Spleen (tissue), 11 donors: ENCODE data around the gene CTXND1. TPM values are rescaled to one million over a fixed set of nuclear protein-coding genes. Genes with fewer than 3 reads are reported as not detected.

Experiments
- DNase-seq: peaks from one replicate; pipeline ENCODE4 v3.0.0-alpha.2; 2020
- H3K27ac ChIP-seq, 8 donors: fragments of 200-600 bp; sonication (generic) in 7 of 8; 1 replicate in 4 of 8; 2 replicates in 4 of 8; pipeline versions ENCODE4 v1.5.0 to v1.8.0; 2016 to 2021; ENCODE audit warnings: inconsistent platforms in 4 of 8, mild to moderate bottlenecking in 4 of 8, moderate library complexity in 1 of 8
- H3K27me3 ChIP-seq, 7 donors: fragments of 200-600 bp; sonication (generic) in 6 of 7; replicated peaks in 1 of 7; 1 replicate in 4 of 7; 2 replicates in 3 of 7; pipeline versions ENCODE4 v1.5.0 to v1.8.0; 2016 to 2021; ENCODE audit warnings: inconsistent platforms in 3 of 7, mild to moderate bottlenecking in 1 of 7
- H3K36me3 ChIP-seq, 6 donors: fragments of 200-600 bp; sonication (generic) in 5 of 6; 1 replicate in 4 of 6; 2 replicates in 2 of 6; pipeline versions ENCODE4 v1.5.0 to v1.8.0; 2016 to 2021; ENCODE audit warnings: inconsistent platforms in 2 of 6
- H3K4me1 ChIP-seq, 6 donors: fragments of 200-600 bp; sonication (generic) in 5 of 6; 1 replicate in 3 of 6; 2 replicates in 3 of 6; pipeline versions ENCODE4 v1.5.0 to v1.8.0; 2016 to 2021; ENCODE audit warnings: inconsistent platforms in 3 of 6
- H3K4me3 ChIP-seq, 8 donors: fragments of 200-600 bp; sonication (generic) in 7 of 8; 1 replicate in 4 of 8; 2 replicates in 4 of 8; pipeline versions ENCODE4 v1.5.0 to v1.8.0; 2016 to 2021; ENCODE audit warnings: inconsistent platforms in 4 of 8, mild to moderate bottlenecking in 4 of 8, moderate library complexity in 2 of 8
- H3K9me3 ChIP-seq, 8 donors: fragments of 200-600 bp; sonication (generic) in 7 of 8; 1 replicate in 4 of 8; 2 replicates in 4 of 8; pipeline versions ENCODE4 v1.5.0 to v1.8.0; 2016 to 2021; ENCODE audit warnings: inconsistent platforms in 4 of 8
- CTCF ChIP-seq, 11 experiments: fragments of 200-600 bp in 7 of 11; fragments of 450-650 bp in 4 of 11; sonication (generic) in 4 of 11; IDR thresholded peaks in 8 of 11; conservative IDR thresholded peaks in 3 of 11; 1 replicate in 7 of 11; 2 replicates in 4 of 11; pipeline versions ENCODE4 v1.4.0 to v1.8.0; 2016 to 2021; ENCODE audit warnings: antibody characterized with exemption in 11 of 11, inconsistent platforms in 4 of 11, mild to moderate bottlenecking in 1 of 11
- POLR2A ChIP-seq, 3 donors: fragments of 450-650 bp; IDR thresholded peaks; one replicate each; pipeline ENCODE4 v1.5.1; 2017; ENCODE audit warnings: antibody characterized with exemption in 3 of 3, mild to moderate bottlenecking in 1 of 3
- POLR2AphosphoS5 ChIP-seq, 3 donors: sonication (generic); formaldehyde crosslinking; IDR thresholded peaks; one replicate each; pipeline ENCODE4 v1.5.1; 2017; ENCODE audit warnings: antibody characterized with exemption in 3 of 3
- WGBS, 5 donors: extraction: QIAGEN DNeasy Blood & Tissue Kit in 3 of 5; methylation state at CpG; one replicate each; pipeline versions ENCODE4 v1.1.5 to v1.1.7; 2013 to 2018; 5-methylcytosine and 5-hydroxymethylcytosine counted together
- intact Hi-C: fragments of 100-400 bp; cut with DNase I; formaldehyde crosslinking; loops from one replicate; pipeline ENCODE4 v1.15.0; 2023; ENCODE audit warnings: low total_unique reads
- polyA plus RNA-seq, 3 donors: library from polyadenylated mRNA; stranded (reverse); fragments of 200-250 nt; gene quantifications; one replicate each; pipeline ENCODE4 v1.2.1, GENCODE V29; 2013
- total RNA-seq, 7 donors: library from RNA; depleted of rRNA in 3 of 7; stranded (reverse); fragments of >200 nt in 3 of 7; fragmentation: NEBNext Ultra II Directional in 4 of 7; extraction: Animal tissue kit (Norgen Biotek cat#: 25700) in 4 of 7; gene quantifications; one replicate each; pipeline versions ENCODE4 v1.1.0 to v1.2.1, GENCODE V29; 2016 to 2021
- donor health status: healthy with polysubstance abuse.
- donor health status: DM: no; HTN: no; CAD: no; lungs with moderate emphysema.
- donor health status: DM: no; HTN: no; CAD: no.
- donor health status: Bipolar disorder and iron deficiency.
- donor health status: healthy.
- donor health status: DM: no; HTN: no; CAD: no.
- donor health status: DM: yes; HTN: yes; CAD: no.

The CTXND1 gene
- total and polyA plus RNA-seq, 10 donors, result 0.20 to 5.2 (median 1.4) TPM

- no peak for TF ChIP-seq POLR2AphosphoS5 (IDR thresholded peaks at IDR 0.05)
- TF ChIP-seq CTCF (IDR thresholded peaks at IDR 0.05 in 8 of 11, conservative IDR thresholded peaks at IDR 0.05 in 3 of 11), result no peak
- TF ChIP-seq POLR2A (IDR thresholded peaks at IDR 0.05), result no peak
- Histone ChIP-seq H3K36me3 (peaks cover 0 to 73% (median 0%) of the 10 kb centered on the region in 6 donors), H3K4me1 (peaks cover 0 to 3% (median 0%) of the 10 kb centered on the region in 6 donors), H3K9me3 (no peaks in the 10 kb centered on the region), H3K27ac (no peak overlapping the region), H3K4me3 (no peak overlapping the region), H3K27me3 (no peaks in the 10 kb centered on the region)
- intact Hi-C loops, result loop anchor here (5.0 kb wide), 1 partner anchor 792 kb away; no protein-coding TSS in a partner anchor
- no peak for DNase-seq
- 85 to 95% (median 93%) methylated on average over 11 of the region's 11 CpGs for WGBS, 5 donors
These were observed 77.8 kb downstream of the CTXND1 start for GRCh38 chr15:80174017-80174746.

- peaks cover 0 to 3% (median 0%) of the 10 kb centered on the region in 6 donors for H3K4me1 ChIP-seq
- peak; percentile 89 for DNase-seq
- intact Hi-C loops, result loop anchor here (5.0 kb wide), 1 partner anchor 791 kb away; no protein-coding TSS in a partner anchor
These were observed 78.8 kb downstream of the CTXND1 start for GRCh38 chr15:80173022-80173759.

GRCh38 chr15:80172401-80172800, 79.6 kb downstream of the CTXND1 start:
- Histone ChIP-seq H3K27me3 (no peaks in the 10 kb centered on the region), H3K9me3 (no peaks in the 10 kb centered on the region), H3K36me3 (peaks cover 0 to 66% (median 0%) of the 10 kb centered on the region in 6 donors), H3K27ac (no peak overlapping the region), H3K4me1 (peaks cover 0 to 3% (median 0%) of the 10 kb centered on the region in 6 donors), H3K4me3 (no peak overlapping the region)
- no peak for DNase-seq
- TF ChIP-seq POLR2A (IDR thresholded peaks at IDR 0.05) (no peak), POLR2AphosphoS5 (IDR thresholded peaks at IDR 0.05) (no peak), CTCF (IDR thresholded peaks at IDR 0.05 in 8 of 11, conservative IDR thresholded peaks at IDR 0.05 in 3 of 11) (no peak)
- intact Hi-C loops, result loop anchor here (5.0 kb wide), 1 partner anchor 790 kb away; no protein-coding TSS in a partner anchor
- WGBS, 5 donors, result 75 to 90% (median 87%) methylated on average over 8 of the region's 8 CpGs

More at GRCh38 chr15:80173022-80173759, 78.8 kb downstream of the CTXND1 start:
- H3K36me3 ChIP-seq, result peaks cover 0 to 69% (median 0%) of the 10 kb centered on the region in 6 donors
- TF ChIP-seq POLR2AphosphoS5 (IDR thresholded peaks at IDR 0.05) (peak in 1 of 3 donors; percentile 12), CTCF (IDR thresholded peaks at IDR 0.05 in 8 of 11, conservative IDR thresholded peaks at IDR 0.05 in 3 of 11) (peak; percentile 59 to 93 (median 82)), POLR2A (IDR thresholded peaks at IDR 0.05) (no peak)
- no peak overlapping the region for H3K27ac ChIP-seq
- 64 to 75% (median 66%) methylated on average over 7 to 10 of the region's 10 CpGs for WGBS, 5 donors
- H3K4me3 ChIP-seq, result no peak overlapping the region
- no peaks in the 10 kb centered on the region for H3K9me3 ChIP-seq
- no peaks in the 10 kb centered on the region for H3K27me3 ChIP-seq
